ENCODE data around the gene BCAS3. TPM values are rescaled to one million over a fixed set of nuclear protein-coding genes. Genes with fewer than 3 reads are reported as not detected.

BCAS3 gene
- total RNA-seq, 4 donors from 2014 or later = 13.0 to 27.8 (median 20.7) TPM

DNA sequence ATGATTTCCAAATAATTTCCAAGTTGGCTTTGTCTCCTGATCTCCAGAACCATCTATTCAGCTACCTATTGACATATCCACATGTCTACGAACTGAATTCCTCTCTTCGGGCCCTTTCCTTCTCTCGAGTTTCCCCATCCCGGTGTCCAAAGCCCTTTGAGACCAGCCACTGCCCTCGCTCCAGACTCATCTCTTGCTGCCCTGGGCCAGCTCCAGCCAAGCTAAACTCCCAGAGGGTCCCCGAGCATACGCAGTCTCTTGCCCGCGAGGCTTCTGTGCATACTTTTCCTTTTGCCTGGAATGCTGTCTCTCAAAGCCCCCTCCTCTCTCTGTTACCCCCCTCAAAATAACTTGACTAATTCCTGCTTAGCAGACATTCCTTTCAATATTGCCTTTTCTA, 694.8 kb downstream of the BCAS3 start:
- WGBS, 2 donors = 81 to 94% methylated on average over 9 of the region's 9 CpGs
- TF ChIP-seq, protein P1, sequence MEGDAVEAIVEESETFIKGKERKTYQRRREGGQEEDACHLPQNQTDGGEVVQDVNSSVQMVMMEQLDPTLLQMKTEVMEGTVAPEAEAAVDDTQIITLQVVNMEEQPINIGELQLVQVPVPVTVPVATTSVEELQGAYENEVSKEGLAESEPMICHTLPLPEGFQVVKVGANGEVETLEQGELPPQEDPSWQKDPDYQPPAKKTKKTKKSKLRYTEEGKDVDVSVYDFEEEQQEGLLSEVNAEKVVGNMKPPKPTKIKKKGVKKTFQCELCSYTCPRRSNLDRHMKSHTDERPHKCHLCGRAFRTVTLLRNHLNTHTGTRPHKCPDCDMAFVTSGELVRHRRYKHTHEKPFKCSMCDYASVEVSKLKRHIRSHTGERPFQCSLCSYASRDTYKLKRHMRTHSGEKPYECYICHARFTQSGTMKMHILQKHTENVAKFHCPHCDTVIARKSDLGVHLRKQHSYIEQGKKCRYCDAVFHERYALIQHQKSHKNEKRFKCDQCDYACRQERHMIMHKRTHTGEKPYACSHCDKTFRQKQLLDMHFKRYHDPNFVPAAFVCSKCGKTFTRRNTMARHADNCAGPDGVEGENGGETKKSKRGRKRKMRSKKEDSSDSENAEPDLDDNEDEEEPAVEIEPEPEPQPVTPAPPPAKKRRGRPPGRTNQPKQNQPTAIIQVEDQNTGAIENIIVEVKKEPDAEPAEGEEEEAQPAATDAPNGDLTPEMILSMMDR (IDR thresholded peaks at IDR 0.05) = no peak
- TF ChIP-seq POLR2A (IDR thresholded peaks at IDR 0.05) = no peak

DNA sequence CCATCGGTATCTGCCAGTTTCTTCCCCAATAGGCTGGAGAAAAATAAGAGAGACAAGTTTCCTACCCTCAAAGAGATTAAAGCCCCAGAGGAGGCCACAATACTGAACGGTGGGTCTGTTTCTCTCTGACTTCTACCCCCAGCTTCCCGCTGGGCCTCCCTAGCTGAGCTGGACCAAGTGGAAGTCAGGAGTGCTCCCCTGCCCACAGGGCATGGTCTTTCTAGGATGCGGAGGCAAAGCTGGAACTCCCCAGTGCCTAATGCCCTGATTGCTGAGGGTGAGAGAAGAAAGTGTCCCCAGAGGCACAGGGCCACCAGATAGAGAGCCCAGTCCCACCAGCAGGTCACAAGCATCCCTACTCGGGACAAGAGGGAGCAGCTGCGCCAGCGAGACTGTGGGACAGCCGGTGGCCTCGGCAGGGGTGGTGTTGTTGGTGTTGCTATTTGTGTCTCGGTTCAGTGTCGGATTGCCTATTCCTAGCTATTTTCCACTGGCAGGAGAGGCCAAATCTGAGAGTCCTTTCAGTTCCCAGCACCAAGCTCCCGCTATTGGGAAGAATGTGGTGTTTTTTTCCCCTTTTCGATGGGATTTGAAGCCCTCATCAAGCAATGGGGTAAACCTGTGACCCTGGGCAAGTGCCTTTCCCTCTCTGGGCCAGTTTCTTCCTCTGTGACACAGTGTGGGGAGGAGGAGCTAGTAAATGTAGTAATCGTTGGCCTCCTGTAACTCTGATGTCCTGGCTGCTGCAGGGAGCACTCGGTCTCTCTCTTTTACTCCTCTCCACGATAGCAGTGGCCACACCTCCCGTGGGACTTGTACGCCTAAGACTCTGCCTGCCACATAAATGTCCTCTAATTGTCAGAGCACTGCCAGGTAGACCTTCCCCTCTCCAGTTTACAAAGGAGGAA, 699.5 kb downstream of the BCAS3 start:
- Histone ChIP-seq H3K27ac (peak overlapping the region in 3 of 4 donors; percentile 13 to 63 (median 33)), H3K27me3 (no peaks in the 10 kb centered on the region)
- TF ChIP-seq POLR2A (IDR thresholded peaks at IDR 0.05) = no peak
- TF ChIP-seq, protein P1 (IDR thresholded peaks at IDR 0.05) = no peak

More for the DNA sequence above, 694.8 kb downstream of the BCAS3 start:
- Histone ChIP-seq H3K36me3 (peaks cover 0 to 9% (median 0%) of the 10 kb centered on the region in 3 donors), H3K4me3 (no peak overlapping the region), H3K9me3 (no peaks in the 10 kb centered on the region), H3K4me1 (no peaks in the 10 kb centered on the region), H3K27me3 (no peaks in the 10 kb centered on the region), H3K27ac (no peak overlapping the region)
- no peak for DNase-seq
- intact Hi-C loops (cut with DNase I) = no loop called here

DNA sequence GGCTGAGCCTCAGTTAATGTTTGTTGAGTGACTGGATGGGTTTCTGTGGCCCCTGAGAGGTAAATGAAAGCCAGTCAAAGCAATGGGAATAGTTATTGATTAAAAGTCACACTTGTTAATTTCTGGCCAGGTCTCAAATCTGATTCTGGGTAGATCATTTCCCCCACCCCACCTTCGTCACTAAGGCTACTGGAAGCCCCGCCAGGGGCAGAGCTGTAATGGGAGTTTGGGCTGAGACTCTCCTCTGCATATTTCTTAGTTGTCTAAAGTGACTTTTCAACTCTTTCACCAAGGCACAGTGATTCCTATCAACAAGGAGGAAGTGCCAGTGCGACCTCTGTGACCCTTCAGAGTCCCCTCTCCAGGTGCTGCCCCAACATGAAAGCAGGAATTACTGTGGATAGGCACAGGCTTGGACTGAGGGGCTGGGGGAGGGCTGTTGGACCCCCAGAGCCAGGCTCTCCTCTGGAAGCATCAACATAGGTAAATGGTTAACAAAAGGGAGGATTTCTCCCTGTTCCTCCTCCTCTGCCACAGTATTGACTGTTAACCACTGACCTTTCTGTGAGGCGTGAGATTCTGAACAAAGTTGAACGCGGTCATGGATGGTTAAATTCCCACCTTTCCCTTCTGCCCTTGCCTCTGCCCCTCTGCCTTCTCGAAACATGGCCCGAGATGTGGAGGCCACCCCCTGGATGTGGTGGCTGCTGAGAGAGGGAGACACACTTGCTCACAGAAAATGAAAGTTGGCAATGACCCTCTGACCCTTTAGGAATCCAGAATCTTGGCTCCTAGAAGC, 701.2 kb downstream of the BCAS3 start:
- no peaks in the 10 kb centered on the region for H3K27me3 ChIP-seq
- H3K36me3 ChIP-seq = no peaks in the 10 kb centered on the region
- H3K4me1 ChIP-seq = no peaks in the 10 kb centered on the region
- no peak for DNase-seq
- peak overlapping the region in 2 of 4 donors; percentile 25 to 57 for H3K27ac ChIP-seq
- TF ChIP-seq POLR2A (IDR thresholded peaks at IDR 0.05) = no peak
- TF ChIP-seq, protein P1 (IDR thresholded peaks at IDR 0.05) = no peak
- H3K9me3 ChIP-seq = no peaks in the 10 kb centered on the region
- WGBS, 2 donors = 78 to 89% methylated on average over 3 to 6 of the region's 8 CpGs
- intact Hi-C loops (cut with DNase I) = no loop called here
- no peak overlapping the region for H3K4me3 ChIP-seq

More for the DNA sequence above, 699.5 kb downstream of the BCAS3 start:
- Histone ChIP-seq H3K4me1 (no peaks in the 10 kb centered on the region), H3K4me3 (no peak overlapping the region), H3K9me3 (no peaks in the 10 kb centered on the region), H3K36me3 (no peaks in the 10 kb centered on the region)
- WGBS, 2 donors = 80% methylated on average over 9 to 17 of the region's 18 CpGs
- intact Hi-C loops (cut with DNase I) = no loop called here
- DNase-seq = no peak

DNA sequence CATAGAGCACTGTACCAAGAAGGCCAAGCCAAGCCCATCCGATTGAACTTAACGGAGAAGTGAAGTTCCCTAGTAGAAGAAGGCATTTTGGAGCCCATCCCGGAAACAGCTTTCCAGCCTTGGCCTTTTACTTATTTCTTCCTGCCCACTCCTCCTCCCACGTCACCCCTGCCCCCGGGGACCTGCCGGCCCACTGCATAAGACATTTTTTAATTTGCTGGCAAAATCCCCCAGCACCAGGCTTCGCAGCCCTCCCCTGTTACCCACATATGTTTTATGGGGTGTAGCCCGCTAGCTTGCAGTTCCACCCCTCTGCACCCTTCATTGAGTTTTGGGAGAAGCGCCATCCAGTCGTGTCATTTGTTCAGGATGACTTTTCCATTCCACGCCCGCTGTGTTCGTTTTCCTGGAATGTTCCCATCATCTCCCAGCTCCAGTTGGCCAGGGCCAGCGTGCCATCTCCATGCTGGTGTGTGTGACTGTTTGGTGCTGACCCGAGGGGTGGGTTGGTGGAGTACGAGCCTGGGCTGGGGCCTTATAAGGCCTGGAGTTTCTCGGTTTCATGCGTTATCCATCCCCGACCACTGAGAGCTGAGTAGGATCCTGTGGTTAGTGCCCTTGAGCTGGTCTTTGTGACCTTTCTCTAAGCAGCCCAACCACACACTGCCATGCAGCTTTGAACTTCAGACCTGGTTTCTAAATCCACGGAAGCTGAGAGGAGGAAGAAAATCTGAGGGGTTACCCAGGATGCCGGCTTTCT, 702.0 kb downstream of the BCAS3 start:
- no peaks in the 10 kb centered on the region for H3K36me3 ChIP-seq
- DNase-seq = no peak
- no peaks in the 10 kb centered on the region for H3K4me1 ChIP-seq
- H3K27ac ChIP-seq = peak overlapping the region in 2 of 4 donors; percentile 25 to 49
- TF ChIP-seq, protein P1 (IDR thresholded peaks at IDR 0.05) = no peak
- TF ChIP-seq POLR2A (IDR thresholded peaks at IDR 0.05) = no peak
- no peak overlapping the region for H3K4me3 ChIP-seq
- intact Hi-C loops (cut with DNase I) = no loop called here
- no peaks in the 10 kb centered on the region for H3K9me3 ChIP-seq
- WGBS, 2 donors = 86 to 87% methylated on average over 15 to 18 of the region's 21 CpGs
- H3K27me3 ChIP-seq = no peaks in the 10 kb centered on the region
